Pons (tissue), 1 donor: Measurements from ENCODE around the gene GRK4.
"Not testable (repeated sequence)": the region's sequence is repeated elsewhere in the genome, so short reads cannot be mapped to it uniquely, and the experiment has no call there.

Experiments
- DNase-seq: peaks from one replicate; pipeline ENCODE4 v3.0.0-alpha.2; 2016; ENCODE audit warnings: low spot score

GRK4 gene

DNA sequence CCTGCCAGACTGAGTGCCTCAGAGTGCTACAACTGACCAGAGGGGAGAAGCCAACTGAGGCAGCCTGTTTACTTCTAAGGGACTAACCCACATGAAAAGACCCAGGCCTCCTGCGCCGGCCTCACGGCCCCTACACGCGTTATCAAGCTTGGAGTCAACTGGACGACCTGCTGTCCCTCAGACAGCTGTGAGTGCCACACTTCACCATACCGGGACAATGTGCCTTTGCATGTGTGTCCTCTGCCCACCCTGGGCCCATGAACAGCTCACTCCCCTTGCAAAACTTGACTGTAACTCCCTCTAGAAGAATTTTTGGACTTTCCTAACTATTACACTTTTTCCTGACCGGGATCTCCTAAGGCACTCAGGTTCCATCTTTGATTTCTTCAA, 2.0 kb upstream of the GRK4 start:
- DNase-seq = no peak

DNA sequence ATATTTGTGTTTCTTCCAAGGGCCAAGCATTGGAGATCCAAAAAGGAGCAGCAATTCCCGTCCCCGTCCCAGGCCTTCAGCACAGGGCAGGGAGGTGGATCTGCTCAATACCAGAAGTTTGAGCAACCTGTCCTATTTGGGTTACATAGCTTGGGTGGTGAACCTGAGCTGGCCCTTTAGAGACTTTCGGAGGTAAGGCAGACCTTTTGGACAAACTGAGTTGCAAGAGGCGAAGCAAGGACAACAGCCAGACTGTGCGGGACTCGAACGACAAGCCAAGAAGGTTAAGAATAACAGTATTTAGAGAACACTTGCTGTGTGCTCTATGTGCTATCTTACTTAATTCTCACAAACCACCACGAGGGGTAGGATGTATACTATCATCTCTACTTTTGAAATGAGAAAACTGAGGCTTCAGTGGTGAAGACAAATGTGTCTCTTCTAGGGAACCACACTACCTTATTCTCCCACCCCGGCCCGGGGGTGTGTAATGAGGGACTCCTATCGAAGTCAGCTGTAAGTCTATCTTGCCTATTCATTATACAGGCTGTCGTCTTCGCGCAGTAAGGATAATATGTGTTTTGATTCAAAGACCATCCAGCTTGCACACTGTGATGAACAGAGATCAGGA, 1.4 kb upstream of the GRK4 start:
- no peak for DNase-seq

DNA sequence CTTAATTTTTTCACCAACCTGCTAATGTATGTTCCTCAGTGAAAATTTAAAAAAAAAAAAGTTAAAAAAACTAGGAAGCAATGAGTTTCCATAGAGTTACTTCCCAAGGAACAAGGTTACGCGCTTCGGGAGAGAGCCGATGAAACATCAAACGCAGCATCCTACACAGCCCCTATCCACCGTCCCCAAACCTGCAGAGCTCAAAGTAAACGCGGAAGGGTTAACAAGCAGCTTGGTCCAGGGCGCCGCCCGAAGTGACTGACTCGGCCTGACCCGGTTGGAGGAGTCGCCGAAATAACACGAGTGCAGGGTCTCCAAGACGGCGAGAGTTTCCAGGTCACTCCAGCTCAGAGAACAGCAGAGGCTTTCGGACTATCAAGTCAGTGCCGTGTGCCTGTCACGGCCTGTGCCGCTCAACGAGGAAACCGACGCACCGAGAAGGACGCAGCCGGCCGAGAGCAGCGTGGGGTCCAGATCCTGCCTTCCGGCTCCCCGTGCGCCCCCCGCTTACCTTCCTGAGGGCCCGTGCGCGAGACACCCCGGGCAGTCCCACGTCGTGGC, 677 bp upstream of the GRK4 start:
- peak; percentile 48 for DNase-seq

DNA sequence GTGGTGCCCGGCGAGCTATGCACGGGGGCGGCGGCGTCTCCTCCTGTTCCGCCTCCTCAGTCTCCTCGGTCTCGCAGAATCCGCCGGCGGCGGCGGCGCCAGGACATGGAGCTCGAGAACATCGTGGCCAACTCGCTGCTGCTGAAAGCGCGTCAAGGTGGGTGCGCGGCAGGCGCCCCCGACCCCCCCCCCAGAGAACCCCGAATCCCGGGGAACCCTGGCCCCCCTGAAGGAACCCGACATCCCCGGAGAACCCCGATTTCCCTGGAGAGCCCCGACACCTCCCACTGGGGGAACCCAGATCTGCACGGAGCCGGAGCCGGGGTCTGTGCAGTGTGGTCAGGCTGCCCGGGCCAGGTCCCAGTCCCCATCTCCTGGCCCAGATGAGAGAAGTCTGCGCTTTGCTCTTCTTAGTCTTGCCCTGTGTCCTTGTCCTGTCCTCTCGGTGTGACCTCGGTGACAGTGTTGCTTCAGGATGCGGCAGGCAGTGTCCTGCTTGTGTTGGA, 648 bp downstream of the GRK4 start:
- DNase-seq = no peak

GRCh38 chr4:2964706-2965258, 1.4 kb downstream of the GRK4 start:
- no peak for DNase-seq

- no peak for DNase-seq
Observed at GRCh38 chr4:2965262-2965661, 1.9 kb downstream of the GRK4 start.

GRCh38 chr4:2968381-2968780, 5.0 kb downstream of the GRK4 start:
- no peak for DNase-seq

DNA sequence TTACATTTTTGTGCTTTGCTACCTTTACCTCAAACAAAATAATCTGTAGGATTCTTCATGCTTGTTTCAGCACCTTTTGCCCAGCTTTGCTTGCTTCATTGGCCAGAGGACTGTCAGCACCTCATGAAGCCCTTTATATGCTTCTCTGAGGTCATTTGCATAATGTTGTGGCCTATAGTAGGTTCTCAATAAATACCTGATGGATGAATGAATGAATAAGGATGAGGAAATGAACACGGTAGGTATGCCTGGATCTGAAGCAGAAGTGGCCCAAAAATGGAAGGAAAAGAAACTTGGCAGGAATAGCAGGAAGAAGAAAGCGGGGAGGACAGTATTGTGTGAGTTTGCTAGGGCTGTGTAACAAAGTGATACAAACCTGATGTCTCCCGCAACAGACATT, 7.9 kb downstream of the GRK4 start:
- DNase-seq = no peak

DNA sequence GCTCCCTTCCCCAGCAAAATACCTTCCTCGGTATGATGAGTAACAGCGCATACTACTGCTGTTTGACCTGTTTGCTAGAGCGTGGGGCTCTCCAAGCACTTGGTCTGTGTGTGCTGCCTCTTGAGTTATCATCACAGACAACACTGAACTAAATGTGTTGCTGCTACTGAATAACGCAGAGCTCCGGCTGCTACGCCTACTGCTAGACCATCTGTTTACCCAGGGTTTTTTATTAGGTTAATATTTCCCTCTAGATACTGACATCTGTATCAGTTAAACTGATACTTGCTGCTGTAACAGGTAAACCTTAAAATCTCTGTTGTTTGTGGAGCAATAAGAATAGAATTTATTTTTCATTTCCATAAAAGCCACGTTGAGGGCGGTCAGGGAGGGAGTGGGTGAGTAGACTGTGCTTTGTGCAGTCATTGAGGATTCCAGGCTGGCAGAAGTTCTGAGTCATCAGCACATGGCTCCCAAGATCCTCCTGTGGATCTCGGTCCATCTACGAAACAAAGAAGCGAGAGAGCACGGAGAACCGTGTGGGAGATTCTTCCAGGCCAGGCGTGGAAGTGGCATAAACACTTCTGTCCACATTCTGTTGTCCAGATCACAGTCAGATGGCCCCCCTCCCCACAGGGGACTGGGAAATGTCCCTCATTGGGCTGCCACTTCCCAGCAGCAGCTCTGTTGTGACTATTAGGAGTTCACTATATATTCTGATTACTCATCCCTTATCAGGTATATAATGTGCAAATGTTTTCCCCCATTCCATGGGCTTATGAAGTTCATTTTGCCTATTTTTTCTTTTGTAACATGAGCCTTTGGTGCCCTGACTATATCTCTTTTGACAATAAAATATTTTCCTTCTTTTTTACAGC, 14.1 kb downstream of the GRK4 start:
- peak; percentile 47 for DNase-seq

DNA sequence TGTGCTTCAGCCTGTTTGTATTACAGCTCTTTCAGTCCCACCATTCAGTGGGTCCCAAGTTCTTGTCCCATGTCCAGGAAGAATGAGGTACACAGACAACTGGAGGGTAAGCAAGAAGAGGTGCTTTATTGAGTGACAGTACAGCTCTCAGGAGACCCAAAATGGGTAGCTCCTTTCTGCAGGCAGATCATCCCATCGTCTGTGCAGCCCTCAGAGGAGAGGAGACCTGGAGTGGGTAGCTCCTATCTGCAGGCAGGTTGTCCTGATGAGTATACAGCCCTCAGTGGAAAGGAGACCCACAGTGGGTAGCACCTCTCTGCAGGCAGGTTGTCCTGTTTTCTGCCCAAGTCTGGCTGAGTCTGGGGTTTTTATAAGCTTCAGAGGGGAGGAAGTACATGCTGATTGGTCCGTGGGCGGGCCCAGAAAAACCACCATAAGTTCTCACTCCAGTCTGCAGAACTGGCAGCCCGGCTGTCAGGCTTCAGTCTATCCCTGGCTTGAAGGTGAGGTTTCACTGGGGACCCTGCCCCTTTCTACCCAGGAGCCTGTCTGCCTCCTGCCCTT, 18.0 kb downstream of the GRK4 start:
- DNase-seq = no peak

DNA sequence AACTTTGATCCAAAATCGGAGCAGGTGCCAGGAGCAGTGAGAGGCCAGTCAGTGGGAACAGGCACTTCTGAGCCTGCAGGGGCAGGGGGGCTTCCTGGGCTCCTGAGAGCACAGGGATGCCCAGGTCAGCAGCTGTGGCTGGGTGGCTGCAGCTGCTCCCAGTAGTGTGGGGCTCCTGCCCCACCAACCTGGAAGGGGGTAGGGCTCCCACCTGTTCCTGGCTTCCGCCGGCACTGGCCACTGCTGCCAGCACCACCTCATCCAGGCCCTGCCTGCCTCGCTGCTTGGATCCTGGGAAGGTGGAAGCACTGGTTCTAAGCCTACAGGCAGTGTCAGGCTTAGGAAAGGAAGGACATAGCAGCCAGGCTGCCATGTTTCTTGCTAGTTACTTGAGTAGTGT, 18.6 kb downstream of the GRK4 start:
- DNase-seq = no peak

DNA sequence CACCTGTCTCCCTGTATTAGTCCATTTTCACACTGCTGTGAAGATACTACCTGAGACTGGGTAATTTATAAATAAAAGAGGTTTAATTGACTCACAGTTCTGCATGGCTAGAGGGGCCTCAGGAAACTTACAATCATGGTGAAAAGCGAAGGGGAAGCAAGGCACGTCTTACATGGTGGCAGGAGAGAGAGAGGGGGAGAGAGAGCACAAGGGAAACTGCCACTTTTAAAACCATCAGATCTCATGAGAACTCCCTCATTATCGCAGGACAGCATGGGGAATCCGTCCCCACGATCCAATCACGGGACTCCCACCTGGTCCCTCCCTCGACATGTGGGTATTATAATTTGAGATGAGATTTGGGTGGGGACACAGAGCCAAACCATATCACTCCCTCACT, 20.3 kb downstream of the GRK4 start:
- not testable (repeated sequence) for DNase-seq

DNA sequence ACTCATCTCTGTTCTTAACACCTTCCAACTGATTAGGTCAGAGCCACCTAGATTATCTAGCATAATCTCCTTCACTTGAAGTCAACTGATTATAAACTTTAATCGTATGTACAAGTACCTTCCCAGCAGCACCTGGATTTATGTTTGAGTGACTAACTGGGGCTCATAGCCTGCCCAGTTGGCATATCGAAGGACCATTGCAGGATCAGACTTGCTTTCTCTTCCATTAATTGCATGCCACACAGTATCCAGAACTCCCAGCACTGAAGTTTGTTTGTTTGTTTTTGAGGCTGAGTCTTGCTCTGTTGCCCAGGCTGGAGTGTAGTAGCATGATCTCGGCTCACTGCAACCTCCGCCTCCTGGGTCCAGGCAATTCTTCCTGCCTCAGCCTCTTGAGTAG, 27.9 kb downstream of the GRK4 start:
- no peak for DNase-seq

DNA sequence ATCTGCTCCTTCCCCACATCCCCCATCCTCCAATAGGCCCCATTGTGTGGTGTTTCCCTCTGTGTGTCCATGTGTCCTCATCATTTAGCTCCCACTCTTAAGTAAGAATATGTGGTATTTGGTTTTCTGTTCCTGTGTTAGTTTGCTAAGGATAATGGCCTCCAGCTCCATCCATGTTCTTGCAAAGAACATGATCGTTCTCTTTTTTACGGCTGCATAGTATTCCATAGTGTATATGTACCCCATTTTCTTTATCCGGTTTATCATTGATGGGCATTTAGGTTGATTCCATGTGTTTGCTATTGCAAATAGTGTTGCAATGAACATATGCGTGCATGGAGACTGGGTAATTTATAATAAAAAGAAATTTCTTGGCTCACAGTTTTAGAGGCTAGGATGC, 31.5 kb downstream of the GRK4 start:
- no peak for DNase-seq

GRCh38 chr4:2995546-2996265, 32.3 kb downstream of the GRK4 start:
- no peak for DNase-seq

- no peak for DNase-seq
Observed at GRCh38 chr4:2996415-2996814, 33.0 kb downstream of the GRK4 start.

- DNase-seq = no peak
Observed at GRCh38 chr4:3007724-3008123, 44.4 kb downstream of the GRK4 start.

DNA sequence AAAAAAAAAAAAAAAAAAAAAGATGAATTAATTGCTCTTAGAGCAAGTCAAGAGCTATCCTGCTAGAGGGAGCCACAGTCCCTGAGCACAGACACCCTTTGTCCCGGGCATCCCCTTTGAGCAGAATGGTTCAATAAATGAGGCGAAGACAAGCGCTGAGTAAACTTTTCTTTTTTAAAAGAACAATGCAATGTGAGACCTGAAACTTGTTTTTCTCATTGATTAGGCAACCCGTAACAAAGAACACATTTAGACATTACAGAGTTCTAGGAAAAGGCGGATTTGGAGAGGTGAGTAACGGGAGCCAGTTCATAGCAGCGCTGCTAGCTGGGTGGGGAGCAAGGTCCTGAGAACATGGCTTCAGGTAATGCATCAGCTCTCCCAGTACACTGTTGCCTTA, 46.1 kb downstream of the GRK4 start:
- DNase-seq = peak; percentile 45

- no peak for DNase-seq
Observed at GRCh38 chr4:3010577-3010976, 47.2 kb downstream of the GRK4 start.

DNA sequence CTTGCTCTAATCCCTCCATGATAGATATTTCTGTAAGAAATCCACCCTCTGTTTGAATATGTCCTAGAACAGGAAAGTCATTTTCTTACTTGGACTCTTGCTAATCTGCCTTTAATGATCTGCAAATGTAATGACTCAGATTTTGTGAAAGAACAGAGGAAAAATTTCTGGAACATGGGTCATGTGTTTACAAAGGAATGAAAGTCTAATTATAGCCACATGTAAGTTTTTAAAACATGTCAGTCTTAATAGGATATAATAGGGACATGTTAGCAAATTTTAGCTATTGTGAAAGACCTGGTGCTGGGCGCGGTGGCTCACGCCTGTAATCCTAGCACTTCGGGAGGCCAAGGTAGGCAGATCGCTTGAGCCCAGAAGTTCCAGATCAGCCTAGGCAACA, 47.6 kb downstream of the GRK4 start:
- DNase-seq = no peak

- no peak for DNase-seq
Observed at GRCh38 chr4:3011456-3012220, 48.3 kb downstream of the GRK4 start.
